ENCODE results near the gene EPHA4.

Gene EPHA4

DNA sequence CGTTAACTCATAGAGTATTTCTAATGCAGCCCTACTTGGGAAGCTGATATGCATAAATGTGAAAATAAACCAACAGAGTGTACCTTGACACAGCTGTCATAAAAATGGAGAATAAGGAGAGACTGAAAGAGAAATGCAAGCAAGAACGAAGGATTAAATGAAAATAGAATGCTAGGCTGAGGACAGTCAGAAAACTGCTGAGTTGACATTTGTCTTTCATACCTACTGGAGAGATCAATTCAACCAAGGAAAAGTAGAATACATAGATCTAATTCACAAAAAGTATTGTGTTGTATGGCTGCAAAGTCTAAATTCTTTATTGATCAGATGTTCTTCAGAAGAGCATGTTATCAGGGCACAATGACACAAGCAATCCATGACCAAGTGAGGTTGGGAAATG, 112.0 kb downstream of the EPHA4 start:
- DNase-seq = no peak
- TF ChIP-seq, protein P1, sequence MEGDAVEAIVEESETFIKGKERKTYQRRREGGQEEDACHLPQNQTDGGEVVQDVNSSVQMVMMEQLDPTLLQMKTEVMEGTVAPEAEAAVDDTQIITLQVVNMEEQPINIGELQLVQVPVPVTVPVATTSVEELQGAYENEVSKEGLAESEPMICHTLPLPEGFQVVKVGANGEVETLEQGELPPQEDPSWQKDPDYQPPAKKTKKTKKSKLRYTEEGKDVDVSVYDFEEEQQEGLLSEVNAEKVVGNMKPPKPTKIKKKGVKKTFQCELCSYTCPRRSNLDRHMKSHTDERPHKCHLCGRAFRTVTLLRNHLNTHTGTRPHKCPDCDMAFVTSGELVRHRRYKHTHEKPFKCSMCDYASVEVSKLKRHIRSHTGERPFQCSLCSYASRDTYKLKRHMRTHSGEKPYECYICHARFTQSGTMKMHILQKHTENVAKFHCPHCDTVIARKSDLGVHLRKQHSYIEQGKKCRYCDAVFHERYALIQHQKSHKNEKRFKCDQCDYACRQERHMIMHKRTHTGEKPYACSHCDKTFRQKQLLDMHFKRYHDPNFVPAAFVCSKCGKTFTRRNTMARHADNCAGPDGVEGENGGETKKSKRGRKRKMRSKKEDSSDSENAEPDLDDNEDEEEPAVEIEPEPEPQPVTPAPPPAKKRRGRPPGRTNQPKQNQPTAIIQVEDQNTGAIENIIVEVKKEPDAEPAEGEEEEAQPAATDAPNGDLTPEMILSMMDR (IDR thresholded peaks at IDR 0.05; ENCODE audit: low read depth, low read length) = no peak
- Histone ChIP-seq H3K4me3 (ENCODE audit: low read depth, low read length) (no peak overlapping the region), H3K9me3 (no peaks in the 10 kb centered on the region), H3K4me1 (no peaks in the 10 kb centered on the region), H3K36me3 (no peaks in the 10 kb centered on the region), H3K27me3 (no peaks in the 10 kb centered on the region)

DNA sequence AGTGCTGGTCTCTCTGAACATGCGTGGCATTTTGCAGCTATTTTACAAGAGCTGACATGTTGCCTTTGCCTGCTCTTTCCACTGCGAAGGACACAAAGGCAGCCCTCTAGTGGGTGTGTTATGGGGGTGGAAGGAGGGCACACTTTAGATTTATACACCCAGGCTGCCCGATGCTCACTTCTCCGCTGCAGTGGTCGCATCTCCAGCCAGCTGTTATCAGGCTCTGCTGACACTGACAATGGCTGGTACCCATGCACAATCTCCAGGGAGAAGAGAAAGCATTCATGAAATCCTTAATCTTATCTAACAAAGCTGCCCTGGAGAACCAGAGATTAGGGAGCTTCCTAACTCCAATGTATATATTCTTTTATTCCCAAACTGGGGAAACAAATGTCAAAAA, 113.5 kb downstream of the EPHA4 start:
- Histone ChIP-seq H3K27me3 (no peaks in the 10 kb centered on the region), H3K9me3 (no peaks in the 10 kb centered on the region), H3K4me3 (ENCODE audit: low read depth, low read length) (no peak overlapping the region), H3K4me1 (no peaks in the 10 kb centered on the region), H3K36me3 (no peaks in the 10 kb centered on the region)
- DNase-seq = no peak
- TF ChIP-seq, protein P1 (IDR thresholded peaks at IDR 0.05; ENCODE audit: low read depth, low read length) = no peak

DNA sequence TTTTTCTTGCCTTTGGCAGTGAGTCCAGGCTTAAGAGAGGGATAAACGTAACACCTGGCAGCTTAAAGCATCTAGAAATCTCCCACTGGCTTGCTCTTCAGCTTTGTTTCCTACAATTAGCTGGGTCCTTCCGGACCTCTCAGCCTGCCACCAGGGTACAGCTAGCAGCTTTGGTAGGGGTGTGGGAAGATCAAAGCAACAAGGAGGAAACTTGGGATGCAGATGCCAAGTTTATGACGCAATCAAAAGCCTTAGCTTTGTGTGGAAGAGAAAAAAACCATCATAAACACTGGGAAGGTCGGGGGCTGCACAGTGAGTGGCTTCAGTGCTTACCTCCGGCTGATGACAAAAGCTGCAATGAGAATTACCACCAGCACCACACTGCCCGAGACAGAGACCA, 116.9 kb downstream of the EPHA4 start:
- no peak overlapping the region for H3K4me3 ChIP-seq (ENCODE audit: low read depth, low read length)
- H3K9me3 ChIP-seq = no peaks in the 10 kb centered on the region
- H3K4me1 ChIP-seq = no peaks in the 10 kb centered on the region
- no peaks in the 10 kb centered on the region for H3K36me3 ChIP-seq
- DNase-seq = no peak
- no peaks in the 10 kb centered on the region for H3K27me3 ChIP-seq
- TF ChIP-seq, protein P1 (IDR thresholded peaks at IDR 0.05; ENCODE audit: low read depth, low read length) = no peak

DNA sequence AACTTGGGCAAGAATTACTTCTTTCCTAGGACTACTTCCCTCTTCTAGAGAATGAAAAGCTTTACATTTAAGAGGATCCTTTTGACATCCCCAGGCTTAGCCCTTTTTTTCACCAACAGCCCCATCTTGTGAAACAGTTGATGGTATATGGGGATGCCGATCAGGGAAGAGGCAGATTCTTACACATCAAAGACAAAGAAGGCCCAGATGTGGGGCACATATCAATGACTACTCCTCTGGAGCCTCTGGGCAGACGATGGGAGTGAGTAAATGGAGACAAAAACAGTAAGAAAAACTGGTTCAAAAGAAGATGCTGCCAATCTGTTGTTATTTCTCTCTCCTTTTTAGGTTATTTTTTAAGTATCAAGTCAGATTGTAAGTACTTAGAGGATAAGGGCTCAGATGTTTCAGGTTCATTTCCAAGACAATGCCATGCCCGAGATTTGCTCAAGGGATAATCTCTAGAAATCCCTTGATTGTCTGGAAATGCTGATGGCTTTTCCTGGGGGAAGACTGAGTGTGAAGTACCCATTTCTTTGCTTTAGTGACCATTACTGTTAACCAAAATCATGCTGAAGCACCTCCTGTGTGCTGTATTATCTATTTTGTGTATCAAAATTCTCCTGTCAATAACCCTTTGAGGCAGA, 117.5 kb downstream of the EPHA4 start:
- TF ChIP-seq, protein P1 (IDR thresholded peaks at IDR 0.05; ENCODE audit: low read depth, low read length) = no peak
- H3K4me3 ChIP-seq (ENCODE audit: low read depth, low read length) = no peak overlapping the region

DNA sequence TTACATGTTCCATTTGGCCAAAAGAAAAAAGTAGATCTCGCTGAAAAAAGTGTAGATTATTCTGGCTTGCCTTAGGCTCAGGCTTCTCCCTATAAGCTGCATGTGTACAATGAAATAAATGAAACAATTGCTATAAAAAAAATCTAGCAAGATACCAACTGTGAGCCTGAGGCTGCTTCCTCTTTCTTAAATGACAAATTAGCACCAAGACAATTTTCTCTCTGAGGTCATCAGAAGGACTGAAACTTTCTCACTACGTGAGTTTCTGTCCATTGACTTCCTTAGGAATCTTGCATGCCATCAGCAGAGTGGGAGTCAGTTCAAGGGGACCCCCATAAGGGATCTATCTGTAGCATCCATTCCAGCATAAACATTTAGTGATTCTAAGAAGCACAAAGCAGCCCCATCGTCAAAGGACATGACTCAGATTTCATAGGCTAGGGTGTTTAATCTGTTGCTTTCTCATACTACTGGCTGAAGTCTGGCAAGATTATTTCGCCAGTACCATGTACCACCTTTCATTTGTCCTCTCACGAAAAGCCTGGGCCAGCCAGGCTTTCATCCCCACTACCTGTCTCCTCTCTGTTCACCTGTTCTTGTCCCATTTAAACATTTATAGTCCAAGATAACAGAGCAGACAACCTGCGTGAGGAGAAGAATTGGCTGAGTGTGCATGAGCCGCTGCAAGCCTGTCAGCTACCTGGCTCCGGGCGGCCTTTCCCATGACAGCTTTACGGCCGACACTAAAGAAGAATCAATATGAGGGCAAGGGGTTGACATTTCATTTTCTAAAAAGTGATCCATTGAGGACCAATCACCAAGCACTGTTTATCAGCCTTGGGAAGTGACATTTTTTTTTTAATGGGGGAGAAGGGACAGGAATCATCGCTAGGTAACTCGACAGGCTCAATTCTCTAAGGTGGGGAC, 120.0 kb downstream of the EPHA4 start:
- H3K4me1 ChIP-seq = no peaks in the 10 kb centered on the region
- no peak for DNase-seq
- H3K27me3 ChIP-seq = no peaks in the 10 kb centered on the region; the same call in 1 of the 2 replicates
- no peaks in the 10 kb centered on the region for H3K9me3 ChIP-seq
- no peaks in the 10 kb centered on the region for H3K36me3 ChIP-seq
- H3K4me3 ChIP-seq (ENCODE audit: low read depth, low read length) = no peak overlapping the region
- TF ChIP-seq, protein P1 (IDR thresholded peaks at IDR 0.05; ENCODE audit: low read depth, low read length) = no peak

More for the DNA sequence above, 117.5 kb downstream of the EPHA4 start:
- H3K9me3 ChIP-seq = no peaks in the 10 kb centered on the region
- no peaks in the 10 kb centered on the region for H3K4me1 ChIP-seq
- H3K27me3 ChIP-seq = no peaks in the 10 kb centered on the region; the same call in 1 of the 2 replicates
- DNase-seq = no peak
- H3K36me3 ChIP-seq = no peaks in the 10 kb centered on the region

DNA sequence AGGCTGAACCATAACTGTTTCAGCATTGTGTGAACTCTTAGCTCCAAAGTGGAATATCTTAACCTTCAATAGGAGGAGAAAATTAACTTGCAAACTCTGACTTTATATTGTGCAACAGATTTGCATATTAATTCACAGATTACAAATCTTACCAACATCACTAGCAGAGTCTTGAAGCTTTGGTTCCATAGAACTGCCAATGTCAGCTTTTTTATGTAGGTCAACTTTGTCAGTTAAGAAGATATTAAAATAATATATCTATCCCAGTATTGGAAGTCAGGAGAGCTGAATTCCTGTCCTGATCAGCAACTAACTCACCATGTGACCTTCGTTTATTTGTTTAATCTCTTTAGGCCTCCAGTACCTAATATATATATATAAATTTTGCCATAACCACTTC, 121.8 kb downstream of the EPHA4 start:
- no peak for DNase-seq
- H3K27me3 ChIP-seq = no peaks in the 10 kb centered on the region; the same call in 1 of the 2 replicates
- no peaks in the 10 kb centered on the region for H3K9me3 ChIP-seq
- no peaks in the 10 kb centered on the region for H3K36me3 ChIP-seq
- H3K4me1 ChIP-seq = no peaks in the 10 kb centered on the region
- TF ChIP-seq, protein P1 (IDR thresholded peaks at IDR 0.05; ENCODE audit: low read depth, low read length) = no peak
- H3K4me3 ChIP-seq (ENCODE audit: low read depth, low read length) = no peak overlapping the region
